ENCODE data around the gene MICA. TPM values are rescaled to one million over a fixed set of nuclear protein-coding genes. Genes with fewer than 3 reads are reported as not detected.
A peak's percentile ranks its signal among the peaks of the same experiment; 100 is the strongest.

Gene MICA
- total and polyA plus RNA-seq, 4 donors, result 3.2 to 9.1 (median 4.2) TPM

DNA sequence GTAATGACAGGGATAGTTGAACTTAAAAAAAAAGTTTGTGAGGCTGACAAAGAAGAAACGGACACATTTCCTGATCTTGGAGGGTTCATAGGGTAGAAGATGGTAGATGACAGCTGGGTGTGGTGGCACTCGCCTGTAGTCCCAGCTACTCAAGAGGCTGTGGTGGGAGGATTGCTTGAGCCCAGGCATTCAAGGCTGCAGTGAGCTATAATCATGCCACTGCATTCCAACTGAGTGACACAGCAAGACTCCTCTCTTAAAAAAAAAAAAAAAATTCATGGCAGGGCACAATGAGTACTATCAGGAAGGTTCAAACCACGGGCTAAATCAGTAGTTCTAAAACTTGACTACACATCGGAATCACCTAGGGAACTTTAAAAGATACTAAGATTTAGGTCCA lies 2.0 kb upstream of the MICA start:
- no peaks in the 10 kb centered on the region for H3K36me3 ChIP-seq (ENCODE audit: control insufficient read depth in 4 of 4, insufficient read depth in 3 of 4, low read depth in 1 of 4, low read length in 3 of 4)
- peak overlapping the region; percentile 97 for H3K27ac ChIP-seq (ENCODE audit: low read depth in 1 of 2, low read length in 2 of 2)
- H3K9me3 ChIP-seq (ENCODE audit: control insufficient read depth in 4 of 4, low read length in 3 of 4), result no peaks in the 10 kb centered on the region
- H3K4me3 ChIP-seq (ENCODE audit: low read depth in 1 of 3, low read length in 3 of 3), result peak overlapping the region in 2 of 3 donors; percentile 56 to 77
- TF ChIP-seq HNF4G (IDR thresholded peaks at IDR 0.05) (no peak), CTCF (IDR thresholded peaks at IDR 0.05; ENCODE audit: low read depth, low read length, missing input control) (no peak), RAD21 (IDR thresholded peaks at IDR 0.05) (no peak), NR2F2 (IDR thresholded peaks at IDR 0.05) (no peak), HNF4A (conservative IDR thresholded peaks at IDR 0.05) (no peak), EGR1 (IDR thresholded peaks at IDR 0.05; ENCODE audit: low read depth in 2 of 2) (no peak), RXRA (IDR thresholded peaks at IDR 0.05) (no peak), FOXA2 (IDR thresholded peaks at IDR 0.05) (no peak), TAF1 (conservative IDR thresholded peaks at IDR 0.05) (no peak), FOXA1 (IDR thresholded peaks at IDR 0.05) (no peak), ZBTB33 (IDR thresholded peaks at IDR 0.05) (no peak), GABPA (IDR thresholded peaks at IDR 0.05 in 1 of 2, conservative IDR thresholded peaks at IDR 0.05 in 1 of 2) (no peak), SP1 (IDR thresholded peaks at IDR 0.05) (no peak), YY1 (IDR thresholded peaks at IDR 0.05) (no peak), REST (IDR thresholded peaks at IDR 0.05) (no peak), JUND (IDR thresholded peaks at IDR 0.05) (no peak)
- TF ChIP-seq, protein P1, sequence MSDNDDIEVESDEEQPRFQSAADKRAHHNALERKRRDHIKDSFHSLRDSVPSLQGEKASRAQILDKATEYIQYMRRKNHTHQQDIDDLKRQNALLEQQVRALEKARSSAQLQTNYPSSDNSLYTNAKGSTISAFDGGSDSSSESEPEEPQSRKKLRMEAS (IDR thresholded peaks at IDR 0.05), result no peak
- TF ChIP-seq, protein P2, sequence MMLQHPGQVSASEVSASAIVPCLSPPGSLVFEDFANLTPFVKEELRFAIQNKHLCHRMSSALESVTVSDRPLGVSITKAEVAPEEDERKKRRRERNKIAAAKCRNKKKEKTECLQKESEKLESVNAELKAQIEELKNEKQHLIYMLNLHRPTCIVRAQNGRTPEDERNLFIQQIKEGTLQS (IDR thresholded peaks at IDR 0.05), result no peak
- WGBS, result 48% methylated on average over 4 of the region's 4 CpGs
- peak overlapping the region in 1 of 2 donors; percentile 95 for H3K9ac ChIP-seq (ENCODE audit: low read depth in 1 of 2, low read length in 2 of 2)
- peaks cover 8 to 43% (median 36%) of the 10 kb centered on the region in 4 donors for H3K4me1 ChIP-seq (ENCODE audit: control insufficient read depth in 4 of 4, insufficient read depth in 4 of 4, low read length in 3 of 4)
- H3K27me3 ChIP-seq (ENCODE audit: control insufficient read depth in 4 of 4, insufficient read depth in 4 of 4, low read length in 3 of 4), result no peaks in the 10 kb centered on the region
- DNase-seq (ENCODE audit: low spot score), result peak; percentile 5

Measured in liver (tissue), 9 donors.